Muscle of back (tissue), 11 donors: ENCODE measurements around the gene CD200R1L. TPM values are rescaled to one million over a fixed set of nuclear protein-coding genes. Genes with fewer than 3 reads are reported as not detected.

Source experiments
- DNase-seq, 3 donors: peaks; one replicate each; pipeline versions ENCODE4 v3.0.0 to v3.0.0-alpha.2; 2013
- polyA plus RNA-seq, 10 donors: library from polyadenylated mRNA; unstranded; fragments of 120-200 nt; gene quantifications; one replicate each; pipeline ENCODE4 v1.2.1, GENCODE V29; 2013; ENCODE audit not compliant: insufficient read length in 10 of 10

CD200R1L gene
- polyA plus RNA-seq, 10 donors = not detected

DNA sequence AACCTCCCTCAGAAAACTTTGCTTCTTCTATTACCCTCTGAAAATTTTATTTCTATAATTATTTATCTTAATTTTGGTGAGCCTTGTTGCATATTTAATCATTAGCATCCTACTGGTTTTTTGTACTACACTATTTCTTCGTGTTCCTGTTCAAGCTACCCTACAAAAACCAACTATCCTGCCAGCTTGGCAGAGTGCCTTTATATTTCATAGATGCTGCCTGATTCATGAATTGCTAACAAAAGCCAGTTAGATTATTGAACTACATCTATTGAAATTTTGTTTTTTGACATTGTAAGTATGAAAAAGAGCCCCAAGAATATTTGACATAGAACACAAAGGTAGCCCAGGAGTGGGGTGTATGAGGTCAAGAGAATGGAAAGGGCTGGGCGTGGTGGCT lies 78.9 kb downstream of the CD200R1L start:
- DNase-seq = no peak

GRCh38 chr3:112767177-112767576 lies 79.5 kb downstream of the CD200R1L start:
- no peak for DNase-seq

Other genes with a start within 250 kb of the CD200R1L start
- gene CCDC80, start 205.7 kb downstream of the CD200R1L start, polyA plus RNA-seq = 100 to 1,000 TPM in 6 of 10 donors, 10 to 100 TPM in 4; 66.4 to 165 (median 107) TPM
- gene CD200R1, start 128.2 kb upstream of the CD200R1L start, polyA plus RNA-seq = 1 to 10 TPM; 1.4 to 2.6 (median 2.1) TPM
- 10 to 100 TPM; 15.2 to 19.9 (median 17.3) TPM for gene GTPBP8, start 144.1 kb upstream of the CD200R1L start, polyA plus RNA-seq